Right lobe of liver (tissue), 6 donors: ENCODE measurements around the gene TPM2. TPM values are rescaled to one million over a fixed set of nuclear protein-coding genes. Genes with fewer than 3 reads are reported as not detected.

Source experiments
- ATAC-seq, 4 donors: fragments of 200-7000 bp; cut with Tn5 transposase; one replicate each; pipeline ENCODE4 v1.9.1; 2020; ENCODE audit warnings: mild to moderate bottlenecking in 4 of 4, moderate library complexity in 4 of 4
- DNase-seq, 3 donors: peaks; one replicate each; pipeline ENCODE4 v3.0.0-alpha.2; 2020
- H3K27ac ChIP-seq, 3 donors: fragments of 200-600 bp; one replicate each; pipeline ENCODE4 v1.8.0; 2022
- H3K27me3 ChIP-seq, 2 donors: fragments of 200-600 bp; one replicate each; pipeline ENCODE4 v1.8.0; 2022
- H3K36me3 ChIP-seq, 4 donors: fragments of 200-600 bp; sonication (generic) in 1 of 4; one replicate each; pipeline versions ENCODE4 v1.5.1 to v1.8.0; 2017 to 2022; ENCODE audit warnings: control low read depth in 1 of 4
- H3K4me1 ChIP-seq, 4 donors: fragments of 200-600 bp; sonication (generic) in 1 of 4; one replicate each; pipeline versions ENCODE4 v1.5.1 to v1.8.0; 2017 to 2022; ENCODE audit warnings: control low read depth in 1 of 4
- H3K4me3 ChIP-seq, 3 donors: fragments of 200-600 bp; one replicate each; pipeline ENCODE4 v1.8.0; 2022
- H3K9me3 ChIP-seq, 4 donors: fragments of 200-600 bp; sonication (generic) in 1 of 4; one replicate each; pipeline versions ENCODE4 v1.5.1 to v1.8.0; 2017 to 2022; ENCODE audit warnings: control low read depth in 1 of 4
- CTCF ChIP-seq, 4 donors: fragments of 200-600 bp in 3 of 4; fragments of 450-650 bp in 1 of 4; IDR thresholded peaks; one replicate each; pipeline versions ENCODE4 v1.5.1 to v1.8.0; 2016 to 2022; ENCODE audit warnings: antibody characterized with exemption in 4 of 4, mild to moderate bottlenecking in 2 of 4
- POLR2A ChIP-seq: fragments of 450-650 bp; IDR thresholded peaks from one replicate; pipeline ENCODE4 v1.6.1; 2017; ENCODE audit warnings: antibody characterized with exemption, mild to moderate bottlenecking
- WGBS: methylation state at CpG from one replicate; pipeline ENCODE4 v1.1.6; 2018; ENCODE audit warnings: low coverage, low lambda C conversion rate; ENCODE audit not compliant: insufficient coverage; ENCODE audit errors: missing lambda C conversion rate; 5-methylcytosine and 5-hydroxymethylcytosine counted together
- intact Hi-C, 2 donors: fragments of 100-400 bp; cut with DNase I; formaldehyde crosslinking; loops; one replicate each; pipeline versions ENCODE4 v1.11.2 to v1.14.1; 2022
- microRNA-seq, 2 donors: library from miRNA; unstranded; fragments of <30 nt; microRNA quantifications; one replicate each; pipeline ENCODE4, GENCODE V29; 2019 to 2020
- small RNA-seq, 2 experiments: library from RNA; depleted of rRNA; stranded (forward); fragments of <200 nt; gene quantifications; one replicate each; pipeline ENCODE3, GENCODE V24; 2016
- total RNA-seq, 6 experiments: library from RNA; depleted of rRNA in 2 of 6; stranded (reverse); fragments of >200 nt in 2 of 6; fragmentation: NEBNext Ultra II Directional in 3 of 6; extraction: Animal tissue kit (Norgen Biotek cat#: 25700) in 3 of 6; gene quantifications; one replicate each; pipeline versions ENCODE4 v1.1.0 to v1.2.4, GENCODE V29; 2016 to 2023
- donor health status: DM: no; HTN: yes; CAD: no.
- donor health status: DM: no; HTN: no; CAD: no.
- donor health status: DM: no; HTN: no; CAD: no.
- donor health status: DM: no; HTN: yes; CAD: no.
- donor health status: DM: no; HTN: yes; CAD: no.

The TPM2 gene
- total RNA-seq, 6 experiments from 2014 or later = 4.7 to 23.3 (median 12.4) TPM

GRCh38 chr9:35636135-35636876 is 53.4 kb downstream of the TPM2 start:
- no peaks in the 10 kb centered on the region for H3K4me1 ChIP-seq
- H3K9me3 ChIP-seq = no peaks in the 10 kb centered on the region
- TF ChIP-seq POLR2A (no peak), CTCF (IDR thresholded peaks at IDR 0.05) (no peak)
- no peak for DNase-seq
- intact Hi-C loops = no loop called here
- no peak overlapping the region for H3K4me3 ChIP-seq
- no peaks in the 10 kb centered on the region for H3K27me3 ChIP-seq
- WGBS = 45% methylated on average over 4 of the region's 9 CpGs
- ATAC-seq = peak in 3 of 4 donors; percentile 38 to 57 (median 51)
- H3K36me3 ChIP-seq = no peaks in the 10 kb centered on the region
- peak overlapping the region in 2 of 3 donors; percentile 18 to 52 for H3K27ac ChIP-seq

- no peaks in the 10 kb centered on the region for H3K36me3 ChIP-seq
- no peaks in the 10 kb centered on the region for H3K27me3 ChIP-seq
- DNase-seq (no peak), ATAC-seq (no peak)
- H3K27ac ChIP-seq = peak overlapping the region in 1 of 3 donors; percentile 14
- TF ChIP-seq CTCF (IDR thresholded peaks at IDR 0.05) (no peak), POLR2A (no peak)
- H3K4me1 ChIP-seq = no peaks in the 10 kb centered on the region
- H3K9me3 ChIP-seq = no peaks in the 10 kb centered on the region
- intact Hi-C loops = no loop called here
- H3K4me3 ChIP-seq = no peak overlapping the region
Measured at GRCh38 chr9:35635730-35636129, 54.0 kb downstream of the TPM2 start.

Small RNA genes lying within 50 kb of the gene (microRNA-seq; reads per million reads assigned to microRNA genes)
- gene MIR6852 (0 reads per million in 2 donors), gene MIR6853 (0 to 0.64 reads per million in 2 donors)

Small RNA genes lying within 50 kb of the gene (small RNA-seq; reads per million reads assigned to genes)
- gene MIR6853 = 0 to 0.10 reads per million in 2 experiments
- 0 reads per million in 2 experiments for gene RMRP
- 0 reads per million in 2 experiments for gene RN7SL22P

Other genes with a start within 250 kb of the TPM2 start
- 10 to 100 TPM in 2 of 6 experiments, 1 to 10 TPM in 4; 6.0 to 12.9 (median 9.1) TPM for gene RUSC2, start 199.8 kb downstream of the TPM2 start, total RNA-seq
- 10 to 100 TPM; 10.7 to 17.2 (median 13.4) TPM for gene TESK1, start 84.7 kb downstream of the TPM2 start, total RNA-seq
- gene CD72, start 71.5 kb downstream of the TPM2 start, total RNA-seq = 1 to 10 TPM in 4 of 6 experiments, under 1 TPM in 2; 0.60 to 6.9 (median 2.3) TPM
- under 1 TPM in 5 of 6 experiments, not detected in 1; 0.18 to 0.58 (median 0.37) TPM for gene SIT1, start 39.0 kb downstream of the TPM2 start, total RNA-seq
- over 10,000 TPM in 2 of 6 experiments, 1,000 to 10,000 TPM in 4; 1,534 to 17,791 (median 6,650) TPM for gene RMRP, start 31.9 kb downstream of the TPM2 start, total RNA-seq
- 10 to 100 TPM; 10.0 to 24.2 (median 15.3) TPM for gene CCDC107, start 31.6 kb downstream of the TPM2 start, total RNA-seq
- gene ARHGEF39, start 24.7 kb downstream of the TPM2 start, total RNA-seq = 1 to 10 TPM in 1 of 6 experiments, under 1 TPM in 5; 0.11 to 3.6 (median 0.43) TPM
- gene CA9, start 16.0 kb downstream of the TPM2 start, total RNA-seq = 1 to 10 TPM in 1 of 6 experiments, under 1 TPM in 4, not detected in 1; 0.64 to 1.6 (median 0.93) TPM
- gene TLN1, start 42.3 kb upstream of the TPM2 start, total RNA-seq = 100 to 1,000 TPM; 103 to 168 (median 128) TPM
- 10 to 100 TPM; 12.1 to 35.2 (median 17.8) TPM for gene CREB3, start 42.7 kb upstream of the TPM2 start, total RNA-seq
- 10 to 100 TPM; 29.5 to 53.7 (median 35.2) TPM for gene GBA2, start 59.3 kb upstream of the TPM2 start, total RNA-seq
- gene RGP1, start 59.4 kb upstream of the TPM2 start, total RNA-seq = 10 to 100 TPM in 5 of 6 experiments, 1 to 10 TPM in 1; 9.5 to 13.0 (median 11.4) TPM
- gene MSMP, start 64.4 kb upstream of the TPM2 start, total RNA-seq = not detected
- gene NPR2, start 101.7 kb upstream of the TPM2 start, total RNA-seq = 10 to 100 TPM in 5 of 6 experiments, 1 to 10 TPM in 1; 2.8 to 34.5 (median 13.1) TPM
- gene SPAG8, start 122.3 kb upstream of the TPM2 start, total RNA-seq = 1 to 10 TPM in 1 of 6 experiments, under 1 TPM in 2, not detected in 3; 0.42 to 1.3 (median 0.80) TPM
- 10 to 100 TPM; 46.0 to 86.3 (median 67.1) TPM for gene HINT2, start 125.1 kb upstream of the TPM2 start, total RNA-seq
- not detected for gene FAM221B, start 138.8 kb upstream of the TPM2 start, total RNA-seq
- gene TMEM8B, start 139.3 kb upstream of the TPM2 start, total RNA-seq = 1 to 10 TPM; 1.7 to 4.7 (median 3.5) TPM
- not detected for gene OR13J1, start 180.5 kb upstream of the TPM2 start, total RNA-seq
- gene HRCT1, start 216.3 kb upstream of the TPM2 start, total RNA-seq = 1 to 10 TPM in 3 of 6 experiments, under 1 TPM in 3; 0.40 to 1.4 (median 0.98) TPM
- 1 to 10 TPM in 1 of 6 experiments, under 1 TPM in 5; 0.37 to 1.4 (median 0.84) TPM for gene SPAAR, start 219.6 kb upstream of the TPM2 start, total RNA-seq